Spinal cord (tissue), 10 donors: ENCODE data around the gene GOLGA8M. TPM values are rescaled to one million over a fixed set of nuclear protein-coding genes. Genes with fewer than 3 reads are reported as not detected.
A peak's percentile ranks its signal among the peaks of the same experiment; 100 is the strongest.
"Not testable (repeated sequence)": the region's sequence is repeated elsewhere in the genome, so short reads cannot be mapped to it uniquely, and the experiment has no call there.

Source experiments
- DNase-seq, 6 donors: peaks; one replicate each; pipeline versions ENCODE4 v3.0.0 to v3.0.0-alpha.2; 2013 to 2015; ENCODE audit warnings: low spot score in 6 of 6, low read depth in 4 of 6
- H3K27ac ChIP-seq: one replicate; pipeline ENCODE4 v1.5.1; 2013; ENCODE audit warnings: low read depth, low read length, control low read depth
- H3K27me3 ChIP-seq: one replicate; pipeline ENCODE4 v1.6.1; 2013; ENCODE audit warnings: low read length; ENCODE audit not compliant: control insufficient read depth, insufficient read depth
- H3K36me3 ChIP-seq: one replicate; pipeline ENCODE4 v1.6.1; 2013; ENCODE audit warnings: low read length; ENCODE audit not compliant: control insufficient read depth, insufficient read depth
- H3K4me1 ChIP-seq: one replicate; pipeline ENCODE4 v1.6.1; 2013; ENCODE audit warnings: low read length; ENCODE audit not compliant: control insufficient read depth, insufficient read depth
- H3K4me3 ChIP-seq: one replicate; pipeline ENCODE4 v1.5.1; 2013; ENCODE audit warnings: low read depth, low read length, control low read depth
- H3K9me3 ChIP-seq: one replicate; pipeline ENCODE4 v1.6.1; 2013; ENCODE audit warnings: low read length; ENCODE audit not compliant: control insufficient read depth, insufficient read depth
- WGBS: methylation state at CpG from one replicate; pipeline ENCODE4 v1.1.5; 2013; ENCODE audit warnings: missing lambda C conversion rate; ENCODE audit not compliant: insufficient coverage; 5-methylcytosine and 5-hydroxymethylcytosine counted together
- polyA plus RNA-seq, 2 donors: library from polyadenylated mRNA; unstranded; fragments of 120-200 nt; gene quantifications; one replicate each; pipeline ENCODE4 v1.2.1, GENCODE V29; 2013; ENCODE audit not compliant: insufficient read length in 2 of 2
- total RNA-seq, 2 donors: library from RNA; depleted of rRNA in 1 of 2; stranded (reverse); fragments of 120-200 nt in 1 of 2; fragments of >200 nt in 1 of 2; gene quantifications; one replicate each; pipeline versions ENCODE4 v1.2.3 to v1.2.4, GENCODE V29; 2013 to 2014
- donor health status: healthy.

The GOLGA8M gene
- total and polyA plus RNA-seq, 4 donors = 0.99 to 1.7 (median 1.5) TPM

DNA sequence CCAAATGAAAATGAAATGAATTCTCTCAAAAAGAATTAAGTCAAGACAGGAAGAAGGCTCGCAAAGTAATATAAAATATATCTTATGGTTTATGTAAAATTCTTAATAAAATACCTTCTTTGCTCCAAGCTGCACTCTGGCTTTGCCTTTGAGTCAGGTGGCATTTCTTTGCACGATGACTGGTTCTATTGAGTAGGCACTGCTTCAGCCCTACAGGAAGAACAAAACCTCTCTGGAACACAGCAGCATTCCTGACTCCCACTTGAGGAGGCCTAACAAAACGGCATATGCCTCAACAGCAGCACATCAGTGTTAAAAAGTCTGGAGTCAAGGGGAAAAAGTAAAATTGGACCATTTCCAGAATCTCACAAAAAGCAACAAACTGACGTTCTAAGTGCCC, 7.4 kb upstream of the GOLGA8M start:
- H3K27ac ChIP-seq, H3K9me3 ChIP-seq, H3K4me3 ChIP-seq, DNase-seq, H3K27me3 ChIP-seq, H3K4me1 ChIP-seq, H3K36me3 ChIP-seq: not testable (repeated sequence)
- WGBS = 40% methylated on average over 1 of the region's 4 CpGs

DNA sequence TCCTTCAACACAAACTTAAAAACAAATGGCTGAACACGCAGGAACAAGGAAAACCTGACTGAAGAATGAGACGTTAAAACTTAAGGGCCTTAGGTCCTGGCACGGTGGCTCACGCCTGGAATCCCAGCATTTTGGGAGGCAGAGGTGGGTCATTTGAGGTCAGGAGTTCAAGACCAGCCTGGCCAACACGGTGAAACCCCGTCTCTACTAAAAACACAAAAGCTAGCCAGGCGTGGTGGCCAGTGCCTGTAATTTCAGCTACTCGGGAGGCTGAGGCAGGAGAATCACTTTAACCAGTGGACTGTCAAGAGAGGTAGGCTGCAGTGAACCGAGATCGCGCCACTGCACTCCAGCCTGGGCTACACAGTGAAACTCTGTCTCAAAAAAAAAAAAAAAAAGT, 6.4 kb upstream of the GOLGA8M start:
- not testable (repeated sequence) for H3K27me3 ChIP-seq, H3K36me3 ChIP-seq, H3K9me3 ChIP-seq, H3K4me1 ChIP-seq, H3K27ac ChIP-seq, H3K4me3 ChIP-seq, DNase-seq
- WGBS = 100% methylated on average over 1 of the region's 11 CpGs

DNA sequence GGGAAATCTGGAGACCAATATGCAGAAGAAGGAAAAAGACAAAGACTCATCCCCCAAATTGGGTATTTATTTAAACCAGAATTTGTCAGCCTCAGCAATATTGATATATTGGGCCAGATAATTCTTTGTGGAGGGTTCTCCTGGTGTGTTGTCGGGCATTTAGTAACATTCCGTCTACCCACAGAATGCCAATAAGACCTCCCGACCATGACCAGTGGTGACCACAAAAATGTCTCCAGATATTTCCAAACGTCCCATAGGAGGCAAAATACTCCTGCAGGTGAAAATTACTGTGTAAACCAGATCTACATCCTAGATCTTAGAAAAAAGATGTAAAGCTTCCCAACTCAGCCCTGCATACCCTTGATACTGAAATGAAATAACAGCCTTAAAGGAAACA, 2.0 kb upstream of the GOLGA8M start:
- H3K9me3 ChIP-seq, H3K4me1 ChIP-seq, H3K36me3 ChIP-seq, DNase-seq, H3K27me3 ChIP-seq, H3K4me3 ChIP-seq, H3K27ac ChIP-seq: not testable (repeated sequence)
- WGBS = no CpG with 5 or more reads among the region's 4 CpGs

DNA sequence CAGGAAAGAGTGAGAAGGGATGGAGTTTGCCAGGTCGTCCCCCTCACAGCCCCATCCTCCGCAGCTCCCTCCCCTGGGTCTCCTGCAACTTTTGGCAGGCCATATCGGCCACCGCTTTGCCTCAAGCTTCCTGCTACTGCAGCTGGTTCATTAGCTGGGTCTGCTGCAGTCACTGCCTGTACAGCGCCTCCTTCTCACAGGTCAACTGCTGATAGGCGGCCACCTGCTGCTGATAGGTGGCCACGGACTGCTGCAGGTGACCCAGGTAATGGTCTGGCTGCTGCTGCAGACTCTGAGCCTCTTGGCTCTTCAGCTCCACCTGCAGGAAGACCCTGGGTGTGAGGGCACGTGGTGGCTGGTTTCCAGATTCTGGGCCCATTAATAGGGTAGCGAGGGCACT, 8.3 kb downstream of the GOLGA8M start:
- H3K4me3 ChIP-seq, H3K9me3 ChIP-seq, DNase-seq, H3K36me3 ChIP-seq, H3K4me1 ChIP-seq, H3K27ac ChIP-seq, H3K27me3 ChIP-seq: not testable (repeated sequence)
- 65% methylated on average over 2 of the region's 9 CpGs for WGBS

DNA sequence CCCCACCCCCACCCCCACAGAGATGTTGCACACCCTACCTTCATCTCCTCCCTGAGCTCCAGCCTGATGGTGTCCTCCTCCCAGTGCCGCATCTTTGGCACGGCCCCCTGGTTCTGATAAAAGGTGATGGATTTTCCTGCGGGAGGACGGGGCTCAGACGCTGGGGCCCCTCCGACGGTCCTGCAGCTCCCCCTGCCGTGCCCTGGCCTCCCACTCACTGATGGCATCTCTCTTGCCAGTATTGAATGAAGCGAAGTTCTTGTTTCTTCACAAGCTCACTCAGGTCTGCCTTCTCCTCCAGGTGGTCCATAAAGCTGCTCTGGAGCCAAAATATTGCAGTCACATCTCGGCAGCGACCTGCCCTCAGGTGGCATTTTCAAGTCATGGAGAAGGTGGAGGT, 9.8 kb downstream of the GOLGA8M start:
- WGBS = 16% methylated on average over 5 of the region's 11 CpGs
- H3K4me1 ChIP-seq, DNase-seq: not testable (repeated sequence)

DNA sequence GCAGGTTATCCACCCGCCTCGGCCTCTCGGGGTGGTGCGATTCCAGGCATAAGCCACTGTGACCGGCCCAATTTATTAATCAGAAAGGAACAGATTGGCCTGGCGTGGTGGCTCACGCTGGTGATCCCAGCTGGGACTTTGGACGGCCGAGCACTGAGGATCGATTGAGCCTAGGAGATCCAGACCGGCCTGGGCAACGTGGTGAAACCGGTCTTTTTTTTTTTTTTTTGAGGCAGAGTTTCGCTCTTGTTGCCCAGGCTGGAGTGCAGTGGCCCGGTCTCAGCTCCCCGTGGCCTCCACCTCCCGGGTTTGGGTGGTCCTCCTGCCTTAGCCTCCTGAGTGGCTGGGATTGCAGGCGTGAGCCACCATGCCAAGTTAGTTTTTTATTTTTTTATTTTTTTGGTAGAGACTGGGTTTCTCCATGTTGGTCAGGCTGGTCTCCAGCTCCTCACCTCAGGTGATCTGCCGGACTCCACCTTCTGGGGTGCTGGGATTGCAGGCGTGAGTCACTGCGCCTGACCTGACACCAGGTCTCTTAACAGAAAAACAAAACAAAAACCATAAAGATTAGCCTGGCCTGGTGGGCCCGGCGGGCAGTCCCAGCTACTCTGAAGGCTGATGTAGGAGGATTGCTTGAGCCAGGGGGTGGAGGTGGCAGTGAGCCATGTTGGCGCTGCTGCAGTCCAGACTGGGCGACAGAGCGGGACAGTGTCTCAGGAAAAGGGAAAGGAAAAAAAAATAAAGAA, 18.0 kb downstream of the GOLGA8M start:
- H3K4me3 ChIP-seq, H3K27me3 ChIP-seq, H3K9me3 ChIP-seq, H3K36me3 ChIP-seq, H3K4me1 ChIP-seq: not testable (repeated sequence)
- peak overlapping the region; percentile 25 for H3K27ac ChIP-seq
- DNase-seq = peak in 3 of 6 donors; percentile 2 to 30 (median 25)
- 83% methylated on average over 13 of the region's 26 CpGs for WGBS

More for the DNA sequence above, 9.8 kb downstream of the GOLGA8M start:
- H3K36me3 ChIP-seq, H3K27ac ChIP-seq, H3K4me3 ChIP-seq, H3K27me3 ChIP-seq, H3K9me3 ChIP-seq: not testable (repeated sequence)

DNA sequence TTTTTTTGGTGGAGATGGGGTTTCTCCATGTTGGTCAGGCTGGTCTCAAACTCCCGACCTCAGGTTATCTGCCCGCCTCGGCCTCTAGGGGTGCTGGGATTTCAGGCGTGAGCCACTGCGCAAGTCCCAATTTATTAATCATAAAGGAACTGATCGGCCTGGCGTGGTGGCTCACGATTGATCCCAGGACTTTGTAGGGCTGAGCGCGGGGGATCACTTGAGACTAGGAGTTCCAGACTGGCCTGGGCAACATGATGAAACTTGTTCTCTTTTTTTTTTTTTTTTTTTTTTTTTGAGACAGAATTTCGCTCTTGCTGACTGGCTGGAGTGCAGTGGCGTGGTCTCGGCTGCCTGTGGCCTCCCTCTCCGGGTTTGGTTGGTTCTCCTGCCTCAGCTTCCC, 19.2 kb downstream of the GOLGA8M start:
- not testable (repeated sequence) for H3K27me3 ChIP-seq, H3K4me1 ChIP-seq, H3K9me3 ChIP-seq, H3K27ac ChIP-seq, H3K36me3 ChIP-seq, DNase-seq, H3K4me3 ChIP-seq
- 92% methylated on average over 5 of the region's 14 CpGs for WGBS

DNA sequence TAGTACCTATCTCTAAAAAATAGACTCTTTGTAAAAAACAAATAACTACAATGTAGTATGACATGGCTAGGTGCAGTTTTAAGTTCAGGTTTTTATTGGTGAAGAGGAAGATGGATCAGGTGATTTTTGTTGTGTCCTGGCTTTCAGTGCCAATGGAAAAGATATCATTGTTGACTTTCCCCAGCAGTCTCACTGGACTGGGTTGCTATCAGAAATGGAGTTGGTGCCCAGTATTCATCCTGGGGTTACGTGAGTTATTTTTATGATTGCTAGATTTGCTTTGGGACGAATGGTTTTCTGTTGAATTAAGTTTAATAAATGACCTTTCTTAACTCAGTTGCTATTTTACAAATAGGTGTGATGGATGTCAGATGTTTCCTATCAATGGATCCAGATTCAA, 38.7 kb downstream of the GOLGA8M start:
- no CpG with 5 or more reads among the region's 2 CpGs for WGBS
- not testable (repeated sequence) for H3K27me3 ChIP-seq

DNA sequence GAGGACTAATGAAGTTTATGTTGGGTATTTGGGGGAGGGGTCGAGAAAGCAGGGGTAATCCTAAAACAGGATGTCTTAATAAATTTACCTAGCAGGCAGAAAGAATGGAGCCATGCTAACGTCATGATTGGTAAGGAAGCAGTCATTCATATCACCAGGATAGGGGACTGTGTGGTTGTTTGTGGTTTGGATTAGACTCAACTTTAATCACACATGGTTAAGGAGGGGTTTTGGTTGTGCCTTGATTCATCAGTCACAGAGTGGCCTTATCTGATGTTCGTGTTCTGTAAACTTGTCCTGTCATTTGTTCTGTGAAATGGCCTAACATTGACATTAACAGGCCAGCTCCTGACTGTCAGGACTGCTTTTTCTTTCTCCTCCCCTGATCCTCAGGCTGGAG, 40.1 kb downstream of the GOLGA8M start:
- no CpG with 5 or more reads among the region's 3 CpGs for WGBS
- not testable (repeated sequence) for DNase-seq, H3K9me3 ChIP-seq, H3K27me3 ChIP-seq, H3K36me3 ChIP-seq, H3K4me3 ChIP-seq, H3K4me1 ChIP-seq, H3K27ac ChIP-seq

More for the DNA sequence above, 38.7 kb downstream of the GOLGA8M start:
- H3K4me3 ChIP-seq, H3K9me3 ChIP-seq, DNase-seq, H3K4me1 ChIP-seq, H3K36me3 ChIP-seq, H3K27ac ChIP-seq: not testable (repeated sequence)

DNA sequence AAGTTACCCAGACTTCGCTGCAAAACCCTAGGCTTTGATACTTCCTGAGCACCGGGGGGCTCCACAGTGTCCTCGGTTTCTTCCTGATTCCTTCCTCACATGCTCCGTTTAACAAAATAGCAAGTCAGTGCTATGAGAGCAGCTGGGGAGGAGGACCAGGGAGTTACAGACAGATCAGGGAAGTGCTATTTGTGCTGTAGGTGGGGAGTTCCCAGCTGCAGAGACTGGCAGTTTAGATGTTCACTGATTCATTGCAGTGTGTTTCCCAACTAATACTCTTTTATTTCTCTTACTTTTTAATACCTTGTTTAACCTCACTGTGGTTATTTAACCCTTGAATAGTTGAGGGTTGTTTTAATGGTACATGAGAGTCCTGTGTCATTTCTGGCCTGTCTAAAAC, 45.8 kb downstream of the GOLGA8M start:
- H3K36me3 ChIP-seq, H3K27me3 ChIP-seq, H3K9me3 ChIP-seq, H3K4me3 ChIP-seq, H3K27ac ChIP-seq, DNase-seq, H3K4me1 ChIP-seq: not testable (repeated sequence)
- no CpG with 5 or more reads among the region's 4 CpGs for WGBS
